ENCODE results near the gene EXOC4.
"Not testable (repeated sequence)": the region's sequence is repeated elsewhere in the genome, so short reads cannot be mapped to it uniquely, and the experiment has no call there.

The EXOC4 gene

GRCh38 chr7:133275008-133275407 is 22.1 kb downstream of the EXOC4 start:
- in situ Hi-C loops (cut with MboI; ENCODE audit: low sequenced_read_pairs): no loop called here

- in situ Hi-C loops (cut with MboI; ENCODE audit: low sequenced_read_pairs): no loop called here
These were observed 22.7 kb downstream of the EXOC4 start for GRCh38 chr7:133275446-133276095.

GRCh38 chr7:133278975-133279374 is 26.1 kb downstream of the EXOC4 start:
- in situ Hi-C loops (cut with MboI; ENCODE audit: low sequenced_read_pairs): not testable (repeated sequence)

- in situ Hi-C loops (cut with MboI; ENCODE audit: low sequenced_read_pairs): no loop called here
These were observed 29.2 kb downstream of the EXOC4 start for GRCh38 chr7:133282094-133282493.

GRCh38 chr7:133284092-133284491 is 31.2 kb downstream of the EXOC4 start:
- in situ Hi-C loops (cut with MboI; ENCODE audit: low sequenced_read_pairs): no loop called here

- in situ Hi-C loops (cut with MboI; ENCODE audit: low sequenced_read_pairs): no loop called here
These were observed 36.1 kb downstream of the EXOC4 start for GRCh38 chr7:133288970-133289369.

GRCh38 chr7:133290041-133290440 is 37.2 kb downstream of the EXOC4 start:
- in situ Hi-C loops (cut with MboI; ENCODE audit: low sequenced_read_pairs): no loop called here

- in situ Hi-C loops (cut with MboI; ENCODE audit: low sequenced_read_pairs): no loop called here
These were observed 37.9 kb downstream of the EXOC4 start for GRCh38 chr7:133290676-133291333.

- in situ Hi-C loops (cut with MboI; ENCODE audit: low sequenced_read_pairs): no loop called here
These were observed 39.8 kb downstream of the EXOC4 start for GRCh38 chr7:133292631-133293030.

- in situ Hi-C loops (cut with MboI; ENCODE audit: low sequenced_read_pairs): no loop called here
These were observed 40.7 kb downstream of the EXOC4 start for GRCh38 chr7:133293384-133294160.

- in situ Hi-C loops (cut with MboI; ENCODE audit: low sequenced_read_pairs): no loop called here
These were observed 41.4 kb downstream of the EXOC4 start for GRCh38 chr7:133294234-133294633.

GRCh38 chr7:133295484-133295883 is 42.6 kb downstream of the EXOC4 start:
- in situ Hi-C loops (cut with MboI; ENCODE audit: low sequenced_read_pairs): no loop called here

GRCh38 chr7:133297093-133297492 is 44.2 kb downstream of the EXOC4 start:
- in situ Hi-C loops (cut with MboI; ENCODE audit: low sequenced_read_pairs): no loop called here

GRCh38 chr7:133298080-133298479 is 45.2 kb downstream of the EXOC4 start:
- in situ Hi-C loops (cut with MboI; ENCODE audit: low sequenced_read_pairs): no loop called here

GRCh38 chr7:133299676-133300075 is 46.8 kb downstream of the EXOC4 start:
- in situ Hi-C loops (cut with MboI; ENCODE audit: low sequenced_read_pairs): no loop called here

GRCh38 chr7:133300088-133300487 is 47.2 kb downstream of the EXOC4 start:
- in situ Hi-C loops (cut with MboI; ENCODE audit: low sequenced_read_pairs): no loop called here

- in situ Hi-C loops (cut with MboI; ENCODE audit: low sequenced_read_pairs): no loop called here
These were observed 47.9 kb downstream of the EXOC4 start for GRCh38 chr7:133300811-133301210.

GRCh38 chr7:133301444-133301843 is 48.6 kb downstream of the EXOC4 start:
- in situ Hi-C loops (cut with MboI; ENCODE audit: low sequenced_read_pairs): no loop called here

- in situ Hi-C loops (cut with MboI; ENCODE audit: low sequenced_read_pairs): no loop called here
These were observed 50.5 kb downstream of the EXOC4 start for GRCh38 chr7:133303372-133303771.

- in situ Hi-C loops (cut with MboI; ENCODE audit: low sequenced_read_pairs): no loop called here
These were observed 51.1 kb downstream of the EXOC4 start for GRCh38 chr7:133303931-133304330.

- in situ Hi-C loops (cut with MboI; ENCODE audit: low sequenced_read_pairs): no loop called here
These were observed 56.5 kb downstream of the EXOC4 start for GRCh38 chr7:133309333-133309732.
